ENCODE data around the gene NAGPA. TPM values are rescaled to one million over a fixed set of nuclear protein-coding genes. Genes with fewer than 3 reads are reported as not detected.

NAGPA gene
- total and polyA plus RNA-seq, 10 of the 15 experiments (the other 5 are each of a cell fraction or from before 2014, with no cell fraction given), result 0.03 to 11.6 (median 6.6) TPM

GRCh38 chr16:5066511-5066910 is 32.8 kb upstream of the NAGPA start (continued):
- TF ChIP-seq TCF3 (IDR thresholded peaks at IDR 0.05; ENCODE audit: borderline replicate concordance, insufficient read depth, low read depth, low read length) (no peak), MXI1 (IDR thresholded peaks at IDR 0.05; ENCODE audit: low read depth, low read length) (no peak), NR2C1 (IDR thresholded peaks at IDR 0.05) (no peak), PBX3 (IDR thresholded peaks at IDR 0.05; ENCODE audit: insufficient replicate concordance, low read depth, low read length) (no peak), BCL11A (IDR thresholded peaks at IDR 0.05; ENCODE audit: low read depth, low read length) (no peak), SRF (IDR thresholded peaks at IDR 0.05; ENCODE audit: low read depth in 2 of 2, low read length in 2 of 2) (no peak), IRF5 (IDR thresholded peaks at IDR 0.05; ENCODE audit: borderline replicate concordance) (no peak), EP300 (IDR thresholded peaks at IDR 0.05; ENCODE audit: borderline replicate concordance in 1 of 2, control insufficient read depth in 1 of 2, low read depth in 2 of 2, low read length in 2 of 2) (no peak), BMI1 (IDR thresholded peaks at IDR 0.05; ENCODE audit: borderline replicate concordance) (no peak), TAF1 (IDR thresholded peaks at IDR 0.05; ENCODE audit: borderline replicate concordance, low read depth, low read length) (no peak), CEBPZ (IDR thresholded peaks at IDR 0.05; ENCODE audit: low read depth, low read length) (no peak), SKIL (IDR thresholded peaks at IDR 0.05; ENCODE audit: low read depth, poor library complexity, severe bottlenecking) (no peak), POLR2AphosphoS2 (IDR thresholded peaks at IDR 0.05; ENCODE audit: low read depth, low read length) (no peak)

Measured in GM12878 (cell line).